OCI-LY3 (cell line): ENCODE data around the gene PTPRM.

ENCODE experiments used
- H2AFZ ChIP-seq: fragments of 200-600, 300-600 bp; shearing (Covaris generic); 2 replicates; pipeline ENCODE4 v1.6.0; 2014; ENCODE audit warnings: antibody characterized with exemption, low read depth, low read length
- H3K27ac ChIP-seq: fragments of 200-600, 300-600 bp; sonication (generic); 2 replicates; pipeline ENCODE4 v1.5.1; 2014; ENCODE audit warnings: mild to moderate bottlenecking, low read length, moderate library complexity, mixed read lengths
- H3K27me3 ChIP-seq: fragments of 200-600, 300-600 bp; sonication (generic); 2 replicates; pipeline ENCODE4 v1.6.1; 2014; ENCODE audit warnings: low read depth, low read length, mixed read lengths
- H3K36me3 ChIP-seq: fragments of 200-600, 300-600 bp; sonication (generic); replicated peaks from 2 replicates; pipeline ENCODE3; 2014; ENCODE audit warnings: low read depth, low read length, mixed read lengths
- H3K4me1 ChIP-seq: fragments of 300-600, 200-600 bp; sonication (generic); 2 replicates; pipeline ENCODE4 v1.6.1; 2014; ENCODE audit warnings: low read length, mixed read lengths
- H3K4me2 ChIP-seq: fragments of 200-600, 300-600 bp; sonication (generic); 2 replicates; pipeline ENCODE4 v1.6.1; 2014; ENCODE audit warnings: low read length, mixed read lengths
- H3K4me3 ChIP-seq: fragments of 300-600, 200-600 bp; sonication (generic); 2 replicates; pipeline ENCODE4 v1.5.1; 2014; ENCODE audit warnings: antibody characterized with exemption, mild to moderate bottlenecking, low read length, moderate library complexity
- H3K79me2 ChIP-seq: fragments of 300-600, 200-600 bp; shearing (Covaris generic); 2 replicates; pipeline ENCODE4 v1.6.1; 2014; ENCODE audit warnings: mild to moderate bottlenecking, low read length, mixed read lengths
- H3K9ac ChIP-seq: fragments of 300-600, 200-600 bp; shearing (Covaris generic); 2 replicates; pipeline ENCODE4 v1.6.0; 2014; ENCODE audit warnings: mild to moderate bottlenecking, low read length, moderate library complexity
- H3K9me3 ChIP-seq: fragments of 200-600, 300-600 bp; shearing (Covaris generic); 2 replicates; pipeline ENCODE4 v1.6.1; 2014; ENCODE audit warnings: low read length, mixed read lengths; ENCODE audit not compliant: insufficient read depth
- H4K20me1 ChIP-seq: fragments of 200-600, 300-600 bp; sonication (generic); 2 replicates; pipeline ENCODE4 v1.6.1; 2016; ENCODE audit warnings: low read length, mixed read lengths; ENCODE audit not compliant: insufficient read depth
- CTCF ChIP-seq: fragments of 200-600, 300-600 bp; sonication (generic); IDR thresholded peaks from 2 replicates; pipeline ENCODE4 v1.5.1; 2014; ENCODE audit warnings: antibody characterized with exemption, low read length, low read depth
- EZH2phosphoT487 ChIP-seq: fragments of 200-600 bp; shearing (Covaris generic); IDR thresholded peaks from 2 replicates; pipeline ENCODE4 v1.6.1; 2018; ENCODE audit warnings: antibody characterized with exemption, mixed run types, low read depth

PTPRM gene

DNA sequence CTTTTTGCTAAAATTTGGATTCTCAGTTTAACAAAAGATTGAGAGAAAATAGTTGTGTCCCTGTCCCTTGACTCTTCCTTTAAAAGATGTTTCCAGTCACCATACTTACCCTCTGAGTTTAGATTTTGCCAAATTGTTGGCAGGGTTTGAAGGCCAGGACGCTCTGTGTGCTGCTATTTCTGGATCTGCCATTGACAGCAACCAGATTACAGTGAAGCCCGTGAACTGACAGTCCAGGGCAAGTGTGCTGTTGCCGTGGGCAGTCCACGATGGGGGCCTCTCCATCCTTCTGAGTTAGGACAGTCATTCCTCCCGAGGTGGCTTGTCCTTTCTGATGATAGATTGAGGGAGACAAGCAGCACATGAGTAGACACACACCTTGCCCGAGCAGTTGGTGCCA, 89.9 kb downstream of the PTPRM start:
- Histone ChIP-seq H3K9ac (no peak overlapping the region), H3K9me3 (no peaks in the 10 kb centered on the region), H3K4me2 (no peak overlapping the region), H3K36me3 (no peaks in the 10 kb centered on the region), H3K27me3 (no peaks in the 10 kb centered on the region), H4K20me1 (no peaks in the 10 kb centered on the region), H3K79me2 (no peaks in the 10 kb centered on the region), H2AFZ (no peak overlapping the region), H3K27ac (no peak overlapping the region), H3K4me1 (no peaks in the 10 kb centered on the region), H3K4me3 (no peak overlapping the region)
- TF ChIP-seq CTCF (no peak), EZH2phosphoT487 (no peak)

- no peak overlapping the region for H3K9ac ChIP-seq
- no peak overlapping the region for H2AFZ ChIP-seq
- no peaks in the 10 kb centered on the region for H3K9me3 ChIP-seq
- no peaks in the 10 kb centered on the region for H3K27me3 ChIP-seq
- H3K36me3 ChIP-seq: no peaks in the 10 kb centered on the region
- H3K4me1 ChIP-seq: no peaks in the 10 kb centered on the region
- no peak overlapping the region for H3K4me3 ChIP-seq
- H3K27ac ChIP-seq: no peak overlapping the region
- H3K79me2 ChIP-seq: no peaks in the 10 kb centered on the region
- no peak overlapping the region for H3K4me2 ChIP-seq
- TF ChIP-seq EZH2phosphoT487 (no peak), CTCF (no peak)
- no peaks in the 10 kb centered on the region for H4K20me1 ChIP-seq
These were observed 90.8 kb downstream of the PTPRM start for GRCh38 chr18:7657937-7658336.

DNA sequence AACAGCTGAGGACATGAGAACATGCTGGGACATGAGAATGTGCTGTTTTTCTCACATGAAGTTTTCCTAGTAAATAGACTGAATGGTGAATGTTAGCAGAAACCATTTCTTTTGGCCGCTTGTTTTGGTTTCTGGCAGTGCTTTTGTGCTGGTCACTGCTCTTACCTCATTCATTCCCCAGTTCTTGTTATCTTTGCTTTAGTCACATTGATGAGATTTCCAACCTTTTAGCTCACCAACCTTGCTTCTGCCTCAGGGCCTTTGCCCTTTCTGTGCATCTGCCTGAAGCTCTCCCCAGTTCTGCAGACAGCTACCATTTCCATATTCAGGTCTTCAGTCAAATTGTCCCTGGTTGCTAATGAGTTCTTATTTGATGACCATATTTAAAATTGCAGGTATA, 91.6 kb downstream of the PTPRM start:
- TF ChIP-seq CTCF (no peak), EZH2phosphoT487 (no peak)
- H3K27me3 ChIP-seq: no peaks in the 10 kb centered on the region
- H2AFZ ChIP-seq: no peak overlapping the region
- no peaks in the 10 kb centered on the region for H3K36me3 ChIP-seq
- H3K4me3 ChIP-seq: no peak overlapping the region
- no peak overlapping the region for H3K9ac ChIP-seq
- no peaks in the 10 kb centered on the region for H3K9me3 ChIP-seq
- no peaks in the 10 kb centered on the region for H4K20me1 ChIP-seq
- H3K4me1 ChIP-seq: no peaks in the 10 kb centered on the region
- no peak overlapping the region for H3K4me2 ChIP-seq
- no peak overlapping the region for H3K27ac ChIP-seq
- no peaks in the 10 kb centered on the region for H3K79me2 ChIP-seq

DNA sequence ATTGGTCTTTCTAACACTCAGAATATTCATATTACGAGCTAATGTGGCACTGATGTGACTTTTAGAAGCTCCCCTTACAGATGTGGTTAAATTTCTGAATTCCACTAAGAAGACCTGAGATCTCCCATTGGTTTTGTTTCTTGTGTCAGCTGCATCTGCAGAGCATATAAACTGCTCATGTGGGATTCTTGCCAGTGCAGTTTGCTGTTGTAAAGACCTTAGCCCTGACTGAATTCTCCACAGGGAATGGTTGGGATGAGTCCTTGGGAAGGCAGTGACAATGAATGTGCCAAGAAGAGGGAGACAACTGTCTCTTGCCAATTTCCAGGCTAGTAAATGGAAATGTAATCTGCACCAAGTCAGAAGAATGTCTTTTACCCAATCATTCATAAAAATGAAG, 94.1 kb downstream of the PTPRM start:
- no peaks in the 10 kb centered on the region for H3K27me3 ChIP-seq
- no peak overlapping the region for H3K4me3 ChIP-seq
- H3K4me1 ChIP-seq: no peaks in the 10 kb centered on the region
- no peaks in the 10 kb centered on the region for H3K36me3 ChIP-seq
- no peak overlapping the region for H3K27ac ChIP-seq
- H3K4me2 ChIP-seq: no peak overlapping the region
- H3K9me3 ChIP-seq: no peaks in the 10 kb centered on the region
- no peak overlapping the region for H2AFZ ChIP-seq
- H3K79me2 ChIP-seq: no peaks in the 10 kb centered on the region
- TF ChIP-seq EZH2phosphoT487: no peak
- TF ChIP-seq CTCF: no peak
- no peak overlapping the region for H3K9ac ChIP-seq
- H4K20me1 ChIP-seq: no peaks in the 10 kb centered on the region
